HEK293 (cell line): ENCODE measurements around the gene CEP68.

ENCODE experiments used
- CTCF ChIP-seq: fragments of 450-650 bp; formaldehyde crosslinking; IDR thresholded peaks from 2 replicates; pipeline ENCODE4 v1.5.1; 2016; ENCODE audit warnings: missing biosample characterization, missing genetic modification characterization
- PATZ1 ChIP-seq: fragments of 450-650 bp; formaldehyde crosslinking; IDR thresholded peaks from 2 replicates; pipeline ENCODE4 v1.5.1; 2016; ENCODE audit warnings: missing biosample characterization, missing genetic modification characterization
- YY1 ChIP-seq: fragments of 450-650 bp; formaldehyde crosslinking; IDR thresholded peaks from 2 replicates; pipeline ENCODE4 v1.5.1; 2018; ENCODE audit warnings: missing biosample characterization, missing genetic modification characterization
- ZNF2 ChIP-seq: fragments of 450-650 bp; formaldehyde crosslinking; IDR thresholded peaks from 2 replicates; pipeline ENCODE4 v1.5.1; 2016; ENCODE audit warnings: missing biosample characterization, missing genetic modification characterization
- ZNF274 ChIP-seq, 2 experiments: fragments of 200-500 bp in 1 of 2; fragments of 450-650 bp in 1 of 2; sonication (Bioruptor generic) in 1 of 2; formaldehyde crosslinking in 1 of 2; IDR thresholded peaks; 2 replicates each; pipeline versions ENCODE4 v1.5.1 to v1.6.1; 2014 to 2016; ENCODE audit warnings: borderline replicate concordance in 1 of 2, inconsistent platforms in 1 of 2, low read length in 1 of 2, missing biosample characterization in 1 of 2, missing genetic modification characterization in 1 of 2

GRCh38 chr2:65032019-65032975 is 23.9 kb upstream of the CEP68 start:
- TF ChIP-seq CTCF (tag by site-specific recombination) (no peak), YY1 (tag by site-specific recombination) (no peak), ZNF274 (IDR thresholded peaks at IDR 0.05; ENCODE audit: low read length) (no peak), ZNF274 (tag by site-specific recombination; IDR thresholded peaks at IDR 0.05; ENCODE audit: borderline replicate concordance) (no peak), ZNF2 (tag by site-specific recombination) (no peak), PATZ1 (tag by site-specific recombination) (no peak)
